ENCODE measurements around the gene DQX1. TPM values are rescaled to one million over a fixed set of nuclear protein-coding genes. Genes with fewer than 3 reads are reported as not detected.
"Not testable (repeated sequence)": the region's sequence is repeated elsewhere in the genome, so short reads cannot be mapped to it uniquely, and the experiment has no call there.

Gene DQX1
- total and polyA plus RNA-seq, 2 experiments from 2014 or later: not detected

- no peaks in the 10 kb centered on the region for H3K36me3 ChIP-seq (ENCODE audit: low read depth)
- H4K20me1 ChIP-seq (ENCODE audit: insufficient read depth): no peaks in the 10 kb centered on the region
- in situ Hi-C loops (cut with MboI): no loop called here
- H3K9ac ChIP-seq: no peak overlapping the region
- H3K9me2 ChIP-seq (ENCODE audit: insufficient read depth): no peaks in the 10 kb centered on the region
- H3K27ac ChIP-seq: no peak overlapping the region
- no peak overlapping the region for H2AFZ ChIP-seq
- no peak for TF ChIP-seq EZH2phosphoT487 (IDR thresholded peaks at IDR 0.05; ENCODE audit: insufficient read depth, low read depth)
- no peak for TF ChIP-seq EZH2 (IDR thresholded peaks at IDR 0.05; ENCODE audit: insufficient read depth, poor library complexity, severe bottlenecking)
- no peak overlapping the region for H3K4me3 ChIP-seq
- peaks cover 19% of the 10 kb centered on the region for H3F3A ChIP-seq (ENCODE audit: insufficient read depth)
- no peaks in the 10 kb centered on the region for H3K27me3 ChIP-seq (replicated peaks; ENCODE audit: insufficient read depth)
- no peak overlapping the region for H3K4me2 ChIP-seq (ENCODE audit: unreplicated experiment)
- peaks cover 32% of the 10 kb centered on the region for H3K4me1 ChIP-seq (ENCODE audit: insufficient read depth)
- H3K9me3 ChIP-seq (ENCODE audit: low read depth): no peaks in the 10 kb centered on the region
- 87 to 94% methylated on average over 2 of the region's 2 CpGs for WGBS, 2 experiments (ENCODE audit: low coverage in 1 of 2, low lambda C conversion rate in 2 of 2, missing lambda C conversion rate in 2 of 2)
- peaks cover 66% of the 10 kb centered on the region for H3K79me2 ChIP-seq (ENCODE audit: insufficient read depth)
- DNase-seq: no peak
Measured at GRCh38 chr2:74486141-74486540, 39.9 kb downstream of the DQX1 start.

DNA sequence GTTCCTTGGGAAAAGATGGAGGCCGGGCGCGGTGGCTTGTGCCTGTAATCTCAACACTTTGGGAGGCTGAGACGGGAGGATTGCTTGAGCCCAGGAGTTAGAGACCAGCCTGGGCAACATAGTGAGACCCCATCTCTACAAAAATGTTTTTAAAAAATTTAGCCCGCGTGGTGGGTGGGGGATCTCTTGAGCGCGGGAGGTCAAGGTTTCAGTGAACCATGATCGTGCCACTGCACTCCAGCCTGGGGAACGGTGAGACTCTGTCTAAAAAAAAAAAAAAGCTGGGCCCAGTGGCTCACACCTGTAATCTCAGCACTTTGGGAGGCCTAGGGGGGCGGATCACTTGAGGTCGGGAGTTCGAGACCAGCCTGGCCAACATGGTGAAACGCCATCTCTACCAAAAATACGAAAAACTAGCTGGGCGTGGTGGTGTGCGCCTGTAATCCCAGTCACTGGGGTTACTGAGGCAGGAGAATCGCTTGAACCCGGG, 42.3 kb downstream of the DQX1 start:
- H4K20me1 ChIP-seq (ENCODE audit: insufficient read depth); H3K27me3 ChIP-seq (replicated peaks; ENCODE audit: insufficient read depth); DNase-seq; H3K9me2 ChIP-seq (ENCODE audit: insufficient read depth); H3K36me3 ChIP-seq (ENCODE audit: low read depth); H3K27ac ChIP-seq; in situ Hi-C loops (cut with MboI); H3K9me3 ChIP-seq (ENCODE audit: low read depth): not testable (repeated sequence)
- Histone ChIP-seq H3K4me1 (ENCODE audit: insufficient read depth) (peaks cover 32% of the 10 kb centered on the region), H3F3A (ENCODE audit: insufficient read depth) (peaks cover 19% of the 10 kb centered on the region), H3K4me2 (ENCODE audit: unreplicated experiment) (peak overlapping the region; percentile 97), H3K9ac (peak overlapping the region; percentile 85), H2AFZ (peak overlapping the region; percentile 96), H3K79me2 (ENCODE audit: insufficient read depth) (peaks cover 81% of the 10 kb centered on the region), H3K4me3 (peak overlapping the region; percentile 99)
- WGBS, 2 experiments (ENCODE audit: low coverage in 1 of 2, low lambda C conversion rate in 2 of 2, missing lambda C conversion rate in 2 of 2): 54 to 58% methylated on average over 18 to 19 of the region's 19 CpGs

DNA sequence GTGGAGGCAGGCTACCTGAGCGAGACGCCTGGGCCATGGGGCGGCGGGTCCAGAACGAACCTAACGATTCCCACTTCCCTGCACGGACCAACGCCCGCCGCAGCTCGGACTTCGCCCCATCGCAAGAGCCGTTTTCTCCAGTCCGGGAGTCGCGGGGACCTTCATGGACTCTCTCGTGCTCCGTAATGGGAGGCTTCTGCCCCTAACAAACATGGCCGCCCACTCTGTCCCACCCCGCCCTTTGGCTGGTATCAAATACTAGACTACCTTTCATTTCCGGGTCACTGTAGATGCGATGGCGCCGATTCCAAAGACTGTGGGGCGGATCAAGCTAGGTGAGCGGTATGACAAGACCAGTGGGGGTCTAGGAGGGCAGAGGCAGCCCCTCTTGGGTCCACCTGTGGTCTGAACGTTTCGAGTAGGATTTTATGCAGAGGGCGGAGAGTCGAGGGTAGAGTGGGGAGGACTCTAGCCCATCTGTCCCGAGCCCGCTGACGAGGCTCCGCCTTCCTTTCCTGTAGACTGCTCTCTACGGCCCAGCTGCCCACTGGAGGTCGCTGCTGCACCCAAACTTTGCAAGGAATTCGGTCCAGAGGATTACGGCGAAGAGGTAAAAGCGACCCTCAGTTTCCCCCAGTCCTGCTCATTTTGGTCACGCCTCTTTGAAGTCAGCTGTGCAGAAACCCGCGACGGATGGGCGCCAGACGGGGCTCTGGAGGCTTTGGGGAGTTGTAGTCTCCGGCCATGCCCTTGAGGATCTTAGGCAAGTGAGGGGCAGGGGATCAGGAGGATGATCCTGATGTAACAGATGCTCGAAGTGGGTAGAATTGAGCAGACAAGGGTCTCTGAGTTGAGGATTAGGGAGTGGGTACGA, 43.0 kb downstream of the DQX1 start, which contains the start of the genes CCDC142 and TTC31:
TSS of gene CCDC142 (minus strand) at position 198 of the 874 bp plus-strand sequence. CDS start at position 37, 161 bp downstream.
TSS of gene TTC31 (plus strand) at position 281 of the 874 bp plus-strand sequence. CDS start at position 296, 15 bp downstream.
- H3K36me3 ChIP-seq (ENCODE audit: low read depth): peaks cover 5% of the 10 kb centered on the region; the same call in 1 of the 2 replicates
- peak; percentile 98 for DNase-seq
- H3F3A ChIP-seq (ENCODE audit: insufficient read depth): peaks cover 13% of the 10 kb centered on the region
- peaks cover 87% of the 10 kb centered on the region for H3K79me2 ChIP-seq (ENCODE audit: insufficient read depth)
- H3K4me2 ChIP-seq (ENCODE audit: unreplicated experiment): peak within 1 kb of the TSS; percentile 97
- peak within 1 kb of the TSS; percentile 96 for H2AFZ ChIP-seq
- H3K9me2 ChIP-seq (ENCODE audit: insufficient read depth): no peaks in the 10 kb centered on the region
- H3K4me3 ChIP-seq: peak within 1 kb of the TSS; percentile 99
- peak within 1 kb of the TSS; percentile 62 for H3K27ac ChIP-seq
- 0 to 1% methylated on average over 41 to 50 of the region's 50 CpGs for WGBS, 2 experiments (ENCODE audit: low coverage in 1 of 2, low lambda C conversion rate in 2 of 2, missing lambda C conversion rate in 2 of 2)
- H3K9me3 ChIP-seq (ENCODE audit: low read depth): no peaks in the 10 kb centered on the region
- no peak for TF ChIP-seq EZH2phosphoT487 (IDR thresholded peaks at IDR 0.05; ENCODE audit: insufficient read depth, low read depth)
- no peak for TF ChIP-seq EZH2 (IDR thresholded peaks at IDR 0.05; ENCODE audit: insufficient read depth, poor library complexity, severe bottlenecking)
- H3K4me1 ChIP-seq (ENCODE audit: insufficient read depth): peaks cover 25% of the 10 kb centered on the region
- peak within 1 kb of the TSS; percentile 85 for H3K9ac ChIP-seq
- in situ Hi-C loops (cut with MboI): no loop called here
- no peaks in the 10 kb centered on the region for H3K27me3 ChIP-seq (replicated peaks; ENCODE audit: insufficient read depth)
- H4K20me1 ChIP-seq (ENCODE audit: insufficient read depth): no peaks in the 10 kb centered on the region

GRCh38 chr2:74481961-74482800, 43.9 kb downstream of the DQX1 start:
- Histone ChIP-seq H4K20me1 (ENCODE audit: insufficient read depth) (no peaks in the 10 kb centered on the region), H3K9me2 (ENCODE audit: insufficient read depth) (no peaks in the 10 kb centered on the region), H3K79me2 (ENCODE audit: insufficient read depth) (peaks cover 93% of the 10 kb centered on the region), H3K27me3 (replicated peaks; ENCODE audit: insufficient read depth) (no peaks in the 10 kb centered on the region), H3K9me3 (ENCODE audit: low read depth) (no peaks in the 10 kb centered on the region), H3K9ac (peak overlapping the region; percentile 85), H3K36me3 (ENCODE audit: low read depth) (peaks cover 9% of the 10 kb centered on the region; the same call in 1 of the 2 replicates), H3K4me2 (ENCODE audit: unreplicated experiment) (peak overlapping the region; percentile 97), H3K4me1 (ENCODE audit: insufficient read depth) (peaks cover 20% of the 10 kb centered on the region), H3K27ac (peak overlapping the region; percentile 62), H3K4me3 (peak overlapping the region; percentile 99), H2AFZ (peak overlapping the region; percentile 96), H3F3A (ENCODE audit: insufficient read depth) (0 out of 2 replicates have a peak, but pooled peaks cover 9% of the 10 kb centered on the region)
- 2 to 3% methylated on average over 50 to 76 of the region's 80 CpGs for WGBS, 2 experiments (ENCODE audit: low coverage in 1 of 2, low lambda C conversion rate in 2 of 2, missing lambda C conversion rate in 2 of 2)
- DNase-seq: peak; percentile 70
- TF ChIP-seq EZH2 (IDR thresholded peaks at IDR 0.05; ENCODE audit: insufficient read depth, poor library complexity, severe bottlenecking) (no peak), EZH2phosphoT487 (IDR thresholded peaks at IDR 0.05; ENCODE audit: insufficient read depth, low read depth) (no peak)
- in situ Hi-C loops (cut with MboI): no loop called here
